GM19043 (cell line): ENCODE measurements around the gene CYBB.

Experiments used
- ATAC-seq: cut with Tn5 transposase; IDR thresholded peaks from one replicate; pipeline ENCODE4 v1.9.1; 2021; ENCODE audit warnings: low read depth; ENCODE audit not compliant: unreplicated experiment

CYBB gene

GRCh38 chrX:37829721-37830120, 49.9 kb downstream of the CYBB start:
- no peak for ATAC-seq

- ATAC-seq = no peak
Measured at GRCh38 chrX:37830371-37830770, 50.5 kb downstream of the CYBB start.

GRCh38 chrX:37834937-37835336, 55.1 kb downstream of the CYBB start:
- ATAC-seq = no peak

- ATAC-seq = no peak
Measured at GRCh38 chrX:37840931-37841330, 61.1 kb downstream of the CYBB start.

GRCh38 chrX:37844622-37845021, 64.8 kb downstream of the CYBB start:
- no peak for ATAC-seq

GRCh38 chrX:37846141-37846540, 66.3 kb downstream of the CYBB start:
- no peak for ATAC-seq

GRCh38 chrX:37846558-37846933, 66.7 kb downstream of the CYBB start:
- ATAC-seq = no peak

GRCh38 chrX:37846934-37847732, 67.3 kb downstream of the CYBB start, which contains the start of gene DYNLT3:
DYNLT3 (minus strand) TSS chrX:37847571; CDS start chrX:37847510, 61 bp downstream.
- peak; percentile 97 for ATAC-seq

GRCh38 chrX:37847733-37848197, 67.9 kb downstream of the CYBB start:
- peak; percentile 7 for ATAC-seq

GRCh38 chrX:37854148-37854547, 74.3 kb downstream of the CYBB start:
- no peak for ATAC-seq

GRCh38 chrX:37854748-37855147, 74.9 kb downstream of the CYBB start:
- no peak for ATAC-seq

GRCh38 chrX:37860721-37861120, 80.9 kb downstream of the CYBB start:
- no peak for ATAC-seq

- ATAC-seq = no peak
Measured at GRCh38 chrX:37862851-37863250, 83.0 kb downstream of the CYBB start.
